Caki2 (cell line): ENCODE measurements around the gene NOS1AP. TPM values are rescaled to one million over a fixed set of nuclear protein-coding genes. Genes with fewer than 3 reads are reported as not detected.
A peak's percentile ranks its signal among the peaks of the same experiment; 100 is the strongest.

ENCODE experiments used
- DNase-seq: peaks from one replicate; pipeline ENCODE4 v3.0.0-alpha.2; 2015; ENCODE audit warnings: low read depth
- in situ Hi-C: cut with HindIII; loops from 2 replicates; pipeline ENCODE4 v1.10.0; 2016; ENCODE audit warnings: low sequenced_read_pairs, low pct_unique_long_range_greater_than_20kb, mixed read lengths
- total RNA-seq: library from RNA; depleted of rRNA; stranded (reverse); fragments of >200 nt; shearing (Covaris generic); gene quantifications from 2 replicates; pipeline ENCODE4 v1.2.3, GENCODE V29; 2014; ENCODE audit warnings: low replicate concordance

NOS1AP gene
- total RNA-seq, 1 experiment from 2014 or later, result not detected

DNA sequence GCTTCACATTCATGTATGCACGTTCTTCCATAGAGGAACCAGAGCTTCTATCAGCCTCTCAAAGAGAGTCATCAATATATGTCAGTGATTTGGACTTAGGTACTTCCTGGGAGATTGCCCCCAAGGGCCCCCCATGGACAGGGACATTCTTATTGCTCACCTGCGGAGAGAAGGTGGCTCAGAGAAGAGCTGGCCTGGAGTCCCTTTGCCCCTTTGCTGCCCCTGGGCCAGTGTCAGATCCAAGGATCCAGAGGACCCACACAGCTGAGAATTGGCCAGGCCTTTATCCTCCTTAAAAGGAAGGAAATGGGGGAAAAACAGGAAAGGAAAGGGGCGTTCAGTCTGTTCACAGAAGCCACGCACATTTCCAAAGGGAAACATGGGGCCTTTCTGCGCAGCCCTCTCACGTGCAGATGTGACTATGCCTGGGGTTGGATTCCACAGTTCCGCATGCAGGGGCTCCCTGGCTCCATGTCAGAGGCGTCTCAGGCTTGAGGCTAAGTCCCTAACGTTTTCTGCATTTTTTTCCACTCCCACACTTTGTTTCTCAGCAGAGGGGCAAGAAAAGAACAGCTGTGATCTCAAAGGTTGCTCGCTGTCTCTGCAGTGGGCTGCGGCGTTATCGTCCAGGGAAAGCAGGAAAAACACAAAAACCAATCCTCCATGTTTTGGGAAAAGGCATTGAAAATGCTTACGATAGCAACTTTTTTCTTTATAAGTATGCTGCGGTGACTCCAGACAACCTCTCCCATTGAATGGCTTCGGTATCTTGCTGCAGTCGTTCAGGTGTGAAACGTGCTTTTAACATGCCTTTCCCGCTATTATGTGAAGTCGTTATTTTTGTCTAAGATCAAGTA, 318.0 kb downstream of the NOS1AP start:
- no peak for DNase-seq
- in situ Hi-C loops, result no loop called here

DNA sequence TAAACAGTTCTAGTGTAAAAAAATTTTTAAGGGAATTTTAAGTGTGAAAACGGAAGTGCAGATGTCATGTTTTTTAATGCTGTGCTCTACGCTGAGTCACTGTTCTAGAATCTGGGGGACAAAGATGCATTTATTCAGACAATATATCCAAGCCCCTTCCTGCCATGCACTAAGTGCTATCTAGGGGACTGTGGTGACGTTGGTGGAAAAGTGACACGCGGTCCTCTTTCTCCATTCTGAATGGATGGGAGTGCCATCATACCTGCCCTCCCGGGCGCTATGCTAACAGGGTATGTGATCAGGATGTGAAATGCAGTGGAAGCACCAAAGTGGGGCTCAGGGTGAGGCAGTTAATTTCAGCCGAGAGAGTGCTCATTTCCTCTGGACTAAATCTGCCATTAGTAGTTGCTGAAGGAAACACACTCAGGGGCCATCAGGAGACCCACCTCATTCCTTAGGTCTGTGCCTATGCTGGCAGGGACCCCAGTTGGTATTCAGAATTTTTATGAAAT, 318.6 kb downstream of the NOS1AP start:
- no peak for DNase-seq
- in situ Hi-C loops, result no loop called here

DNA sequence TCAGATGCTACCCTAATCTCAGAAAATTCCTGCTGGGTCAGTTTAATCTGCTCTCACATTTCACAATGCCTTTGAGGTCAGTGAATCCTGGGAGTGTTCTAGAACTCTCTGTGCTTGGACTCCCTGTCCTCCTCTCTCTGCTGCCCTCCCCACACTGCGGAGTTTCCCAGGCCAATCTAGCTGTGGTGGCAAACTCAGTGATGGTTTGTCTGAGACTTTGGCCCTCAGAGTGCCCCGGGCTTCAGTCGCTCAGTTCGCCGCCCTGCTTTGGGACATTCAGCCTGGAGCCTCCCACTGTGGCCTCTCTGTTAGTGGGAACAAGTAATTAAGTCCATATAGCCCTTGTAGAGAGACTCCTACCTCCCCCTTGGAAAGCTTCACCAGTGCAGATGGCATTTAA, 319.1 kb downstream of the NOS1AP start:
- DNase-seq, result no peak
- in situ Hi-C loops, result no loop called here

DNA sequence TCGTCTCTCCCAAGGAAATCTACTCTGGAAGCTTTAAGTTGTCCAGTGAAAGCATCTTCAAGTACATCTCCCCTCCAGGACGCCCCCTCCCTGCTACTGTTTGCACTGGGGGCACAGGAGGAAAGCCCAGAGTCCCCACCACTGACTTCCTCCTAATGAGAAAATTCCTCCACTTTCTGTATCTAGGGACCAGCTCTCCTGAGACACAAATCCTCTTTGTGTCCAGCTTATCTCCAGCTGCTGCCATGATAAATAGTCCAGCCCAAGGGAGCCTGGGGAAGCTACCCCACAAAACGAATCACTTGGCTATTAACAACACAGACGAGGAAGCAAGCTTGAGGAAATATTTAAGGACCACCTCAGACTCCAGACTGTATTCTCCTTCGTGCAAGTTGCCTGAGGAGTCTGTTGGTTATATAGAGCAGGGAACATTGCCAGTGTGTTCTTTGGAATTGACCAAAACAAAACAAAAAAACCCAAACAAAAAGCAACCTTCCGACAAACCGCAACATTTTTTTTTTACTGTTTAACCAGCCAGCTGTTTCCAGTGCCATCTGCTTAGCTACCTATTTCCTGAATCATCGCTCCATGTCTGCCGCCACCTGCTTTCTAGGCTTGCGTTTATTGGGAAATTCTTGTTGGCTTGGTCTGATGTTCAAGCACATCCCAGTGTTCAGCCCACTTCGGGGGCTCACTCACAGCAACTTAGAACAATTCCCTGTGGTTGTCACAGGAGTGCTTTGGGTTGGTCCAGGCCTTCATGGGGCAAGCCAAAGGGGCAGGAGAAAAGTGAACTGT, 319.7 kb downstream of the NOS1AP start:
- peak; percentile 78 for DNase-seq
- in situ Hi-C loops, result no loop called here

DNA sequence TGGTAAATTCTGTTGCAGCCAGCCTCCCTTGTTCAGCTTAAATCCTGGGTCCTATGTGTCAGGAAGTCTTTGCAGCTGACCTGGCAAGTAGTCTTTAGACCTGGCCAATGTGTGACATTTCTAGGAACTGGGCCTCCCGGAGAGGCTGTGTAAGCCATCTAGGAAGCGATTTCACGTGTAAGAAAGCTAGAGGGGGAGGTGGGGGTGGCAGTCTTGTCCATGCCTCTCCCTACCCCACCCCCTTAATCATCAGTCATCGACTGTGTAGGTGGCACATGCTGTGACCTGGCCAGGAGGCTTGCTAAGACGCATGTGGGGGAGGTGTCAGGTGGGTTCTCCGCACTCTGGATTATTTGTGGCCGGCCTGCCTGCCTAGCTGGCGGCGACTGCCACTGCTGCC, 320.5 kb downstream of the NOS1AP start:
- in situ Hi-C loops, result no loop called here
- no peak for DNase-seq

DNA sequence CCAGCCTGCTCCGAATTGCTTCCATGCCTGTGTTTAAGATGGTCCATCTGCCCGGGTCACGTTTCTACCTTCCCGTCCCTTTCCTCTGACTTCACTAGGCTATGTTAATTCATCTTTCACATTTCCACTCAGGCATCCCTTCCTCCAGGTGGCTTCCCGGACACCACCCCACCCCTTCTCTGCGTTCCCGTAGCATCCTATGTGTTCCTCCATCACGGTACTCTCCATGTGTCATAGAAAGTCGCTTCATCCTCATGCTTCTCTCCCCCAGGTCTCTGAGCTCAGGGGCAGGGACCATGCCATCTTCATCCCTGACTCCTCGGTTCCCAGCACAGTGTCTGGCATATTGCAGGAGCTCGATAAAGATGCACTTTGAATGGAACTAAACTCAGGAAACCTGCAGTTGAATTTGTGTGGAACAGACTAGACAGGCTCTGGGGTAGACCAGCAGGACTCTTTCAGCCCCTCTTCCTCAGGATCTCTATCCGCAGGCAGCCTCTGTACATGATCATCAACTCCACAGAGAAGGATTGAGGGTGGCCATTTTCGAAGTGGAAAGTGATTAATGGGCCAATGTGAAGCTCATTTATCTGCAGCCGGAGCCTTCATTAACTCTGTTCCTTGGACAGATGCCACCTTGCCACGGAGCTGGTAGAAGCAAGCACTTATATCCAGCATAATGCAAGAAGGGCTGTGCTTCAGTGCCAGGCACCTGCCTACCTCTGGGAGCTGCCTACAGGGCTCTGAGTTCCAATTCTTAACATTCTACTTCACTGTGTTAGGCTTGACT, 321.1 kb downstream of the NOS1AP start:
- no peak for DNase-seq
- in situ Hi-C loops, result no loop called here

DNA sequence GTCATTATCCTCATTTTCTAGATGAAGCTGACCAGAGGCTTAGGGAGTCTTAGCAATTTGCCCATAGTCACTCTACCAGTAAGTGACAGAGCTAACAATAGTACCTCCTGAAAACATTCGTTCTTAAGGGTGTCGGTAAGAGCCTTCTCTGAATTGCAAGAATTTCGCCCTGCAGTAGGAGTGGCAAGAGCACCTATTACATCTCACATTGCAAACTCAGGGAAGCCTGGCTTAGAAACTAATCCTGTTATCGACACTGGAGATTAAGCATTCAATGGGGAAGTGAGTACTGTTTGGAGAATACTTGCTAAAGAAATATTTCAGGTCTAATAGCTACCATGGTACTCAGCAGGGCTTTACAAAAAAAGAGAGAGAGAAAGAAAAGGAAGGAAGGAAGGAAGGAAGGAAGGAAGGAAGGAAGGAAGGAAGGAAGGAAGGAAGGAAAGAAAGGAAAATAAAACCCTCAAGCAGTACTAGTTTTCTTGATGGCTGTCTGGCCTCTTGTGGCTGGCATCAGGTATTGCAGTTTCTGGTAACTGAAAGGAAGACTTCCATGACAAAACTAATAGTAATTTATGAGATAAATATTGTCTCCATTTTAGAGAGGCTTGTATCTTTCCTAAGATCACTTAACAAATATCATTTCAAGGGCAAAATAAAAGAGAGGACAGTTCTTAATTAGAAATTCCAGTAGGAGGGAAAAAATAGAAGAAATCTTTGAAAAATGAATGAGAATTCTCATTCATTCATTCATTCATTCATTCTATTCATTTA, 322.5 kb downstream of the NOS1AP start:
- DNase-seq, result no peak
- in situ Hi-C loops, result no loop called here

DNA sequence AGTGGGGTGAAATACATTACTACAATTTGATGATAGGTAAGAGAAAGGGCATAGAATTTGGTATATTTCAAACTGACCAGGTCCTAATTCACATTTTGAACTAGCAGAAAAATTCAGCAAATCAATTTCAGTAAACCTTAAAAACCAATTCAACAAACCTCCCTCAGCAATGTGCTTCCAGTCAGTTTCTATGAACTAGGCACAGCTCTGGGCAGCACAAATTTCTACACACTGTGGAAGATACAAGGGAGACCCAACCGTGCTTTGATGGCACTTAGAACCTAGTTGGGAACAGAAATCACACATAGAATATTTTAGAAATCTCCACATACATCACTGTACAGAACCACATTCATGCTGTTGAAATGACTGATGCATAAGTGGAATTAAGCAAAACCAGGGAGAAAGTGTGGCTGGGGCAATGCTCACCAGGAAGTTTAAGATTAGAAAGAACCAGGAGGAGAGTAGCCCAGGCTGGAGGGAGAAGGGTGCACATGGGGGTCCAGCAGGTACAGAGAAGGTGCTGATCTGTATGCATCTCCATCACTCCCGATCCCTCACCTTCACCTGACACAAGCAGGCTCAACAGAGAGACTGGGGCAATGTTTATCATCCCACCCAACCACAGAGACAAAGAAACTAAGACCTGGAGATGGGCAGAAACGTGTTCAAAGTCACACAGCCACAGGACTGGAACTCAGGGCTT, 326.9 kb downstream of the NOS1AP start:
- in situ Hi-C loops, result no loop called here
- DNase-seq, result no peak

DNA sequence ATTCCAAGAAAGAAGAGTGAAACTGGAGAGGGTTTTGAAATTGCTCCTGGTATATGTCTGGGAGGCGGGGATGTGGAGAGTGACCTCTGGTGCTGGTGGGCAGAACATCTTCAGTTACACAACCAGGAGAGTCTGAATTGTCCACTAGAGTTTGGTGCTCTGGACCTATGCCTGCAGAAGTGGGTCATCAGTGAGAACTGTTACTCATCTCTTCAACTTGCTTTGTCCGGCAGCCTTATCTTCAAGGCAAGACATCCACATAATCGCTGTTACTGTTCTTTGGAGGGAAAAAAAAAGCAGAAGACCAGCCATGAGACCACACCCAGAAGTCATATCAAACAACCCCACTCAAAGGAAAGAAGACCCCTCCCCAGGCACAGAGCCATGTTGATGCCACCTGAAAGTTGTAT, 327.6 kb downstream of the NOS1AP start:
- in situ Hi-C loops, result no loop called here

DNA sequence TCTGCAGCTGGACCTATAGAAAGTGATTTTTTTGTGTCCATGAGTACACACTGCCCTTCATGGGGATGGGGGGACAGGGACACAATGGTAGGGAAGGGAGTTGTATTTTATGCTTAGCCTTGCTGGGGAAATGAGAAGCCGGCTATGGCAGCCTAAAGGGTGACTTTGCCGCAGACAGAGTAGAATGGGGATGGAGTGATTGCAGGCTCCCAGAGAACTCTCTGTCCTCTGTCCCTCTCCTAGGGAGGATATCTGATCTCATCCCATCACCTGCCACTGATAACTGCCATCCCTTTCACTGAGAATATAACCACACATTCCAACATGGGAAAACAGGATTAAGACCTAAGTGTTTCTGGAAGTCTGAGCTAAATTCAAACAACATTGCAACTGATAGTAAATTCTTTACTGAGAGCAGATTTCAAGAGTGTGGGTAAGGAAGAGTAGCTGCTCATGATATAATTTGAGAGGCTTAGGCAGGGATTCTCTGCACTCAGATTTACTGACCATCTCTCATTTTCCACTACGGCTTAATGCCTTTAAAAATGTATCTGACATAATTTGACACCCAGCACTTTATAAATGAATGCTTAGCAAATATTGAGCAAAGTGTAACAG, 328.6 kb downstream of the NOS1AP start:
- DNase-seq, result no peak
- in situ Hi-C loops, result no loop called here

More for the DNA sequence above, 327.6 kb downstream of the NOS1AP start:
- no peak for DNase-seq

DNA sequence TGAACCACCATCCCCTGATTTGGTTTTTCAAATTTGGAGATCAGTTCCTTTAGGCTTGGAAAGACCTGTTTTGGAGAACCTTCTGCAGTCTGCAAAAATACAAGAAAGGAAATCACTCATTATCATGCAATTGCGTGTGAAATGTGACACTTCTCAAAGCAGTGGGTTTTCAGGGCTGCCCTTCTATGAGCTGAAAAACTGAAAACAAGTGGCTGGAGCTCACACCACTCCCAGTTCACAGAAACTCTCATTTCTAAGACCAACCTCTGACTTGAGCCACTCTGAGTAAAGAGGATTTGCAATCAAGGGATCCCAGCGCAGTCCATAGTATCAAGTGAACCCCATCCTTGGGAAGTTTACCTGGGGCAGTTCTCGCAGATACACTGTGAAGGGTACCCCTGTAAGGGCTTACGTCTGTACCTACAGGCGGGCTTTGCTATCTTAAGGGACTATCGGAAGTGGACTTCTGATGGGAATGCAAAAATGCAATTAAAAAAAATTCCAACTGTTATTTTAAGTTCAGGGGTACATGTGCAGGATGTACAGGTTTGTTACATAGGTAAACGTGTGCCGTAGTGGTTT, 329.6 kb downstream of the NOS1AP start:
- DNase-seq, result no peak
- in situ Hi-C loops, result no loop called here

DNA sequence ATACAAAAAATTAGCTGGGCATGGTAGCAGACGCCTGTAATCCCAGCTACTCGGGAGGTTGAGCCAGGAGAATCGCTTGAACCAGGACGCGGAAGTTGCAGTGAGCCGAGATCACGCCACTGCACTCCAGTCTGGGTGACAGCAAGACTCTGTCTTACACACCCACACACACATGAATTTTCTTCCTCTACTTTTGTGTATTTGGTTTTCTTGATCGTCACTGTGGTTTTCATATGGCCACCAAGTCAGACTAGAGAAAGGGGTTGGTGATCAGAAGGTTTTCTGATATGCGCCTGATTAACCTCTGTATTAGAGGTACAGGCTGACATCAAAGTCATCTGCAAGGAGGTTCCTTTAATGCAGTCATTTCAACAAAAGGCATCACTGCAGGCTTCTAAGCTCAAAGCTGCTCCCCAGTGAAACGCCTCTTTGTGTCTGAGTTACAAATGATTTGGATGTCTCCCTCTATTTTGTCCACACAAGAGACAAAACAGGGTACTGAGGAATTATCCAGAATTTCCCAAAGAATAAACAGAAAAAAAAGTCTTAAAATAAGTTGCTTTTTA, 331.4 kb downstream of the NOS1AP start:
- in situ Hi-C loops, result no loop called here
- no peak for DNase-seq

DNA sequence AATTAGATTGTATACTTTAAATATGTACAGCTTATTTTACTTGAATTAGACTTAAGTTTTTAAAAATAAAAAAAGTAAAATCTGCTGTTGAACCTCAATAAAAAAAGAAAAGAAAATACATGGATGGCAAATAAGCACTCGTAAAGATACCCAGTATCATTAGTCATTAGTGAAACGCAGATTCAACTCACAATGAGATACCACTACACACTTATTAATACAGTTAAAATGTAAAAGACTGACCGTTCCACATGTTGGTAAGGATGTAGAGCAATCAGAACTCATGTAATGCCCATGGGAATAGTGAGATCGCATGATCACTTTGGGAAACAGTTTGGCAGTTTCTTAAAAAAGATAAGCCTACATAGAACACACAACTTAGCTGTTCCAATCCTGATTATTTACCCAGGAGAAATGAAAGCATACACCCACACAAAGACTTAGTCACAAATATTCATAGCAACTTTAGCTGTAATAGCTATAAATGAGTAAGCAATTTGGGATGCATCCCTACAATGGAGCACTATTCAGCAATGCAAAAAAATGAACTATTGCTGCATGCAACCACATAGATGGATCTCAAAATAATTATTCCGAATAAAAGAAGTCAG, 335.2 kb downstream of the NOS1AP start:
- DNase-seq, result no peak
- in situ Hi-C loops, result no loop called here

DNA sequence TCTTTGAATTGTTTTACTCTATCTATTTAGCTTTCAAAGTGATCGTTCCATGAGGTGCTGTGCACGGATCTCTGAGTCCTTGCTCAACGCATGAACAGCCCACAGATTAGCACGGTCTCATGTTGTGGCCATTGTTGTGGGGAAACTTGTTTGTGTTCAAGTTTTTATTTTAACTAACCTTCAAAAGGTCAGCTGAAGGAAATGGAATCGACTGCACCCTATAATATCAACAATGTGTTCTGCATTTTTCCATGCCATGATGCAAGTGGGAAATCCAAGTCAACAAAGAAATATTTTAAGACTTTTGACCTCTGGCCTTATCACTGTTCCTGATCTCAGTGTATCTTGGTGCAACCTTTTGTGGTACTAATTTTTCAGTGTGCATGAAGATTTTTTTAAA, 336.3 kb downstream of the NOS1AP start:
- no peak for DNase-seq
- in situ Hi-C loops, result no loop called here

DNA sequence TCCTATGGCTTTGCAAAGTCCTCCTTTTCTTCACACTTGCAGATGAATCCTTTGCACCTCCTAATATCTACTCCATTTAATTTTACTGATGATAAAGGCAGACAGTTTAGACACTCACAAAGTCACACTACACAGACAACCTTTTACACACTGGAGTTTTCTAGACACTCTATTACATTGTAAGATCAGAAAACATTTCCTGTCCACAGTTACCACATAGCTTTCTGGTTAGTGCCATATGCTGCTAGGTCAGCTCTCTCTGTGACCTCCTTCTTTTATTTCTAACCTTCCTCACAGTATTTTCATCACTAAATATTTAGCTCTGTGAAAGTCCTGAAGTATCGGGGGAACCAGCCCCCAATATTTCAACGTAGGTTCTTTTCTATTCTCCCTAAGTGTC, 337.3 kb downstream of the NOS1AP start:
- in situ Hi-C loops, result no loop called here

DNA sequence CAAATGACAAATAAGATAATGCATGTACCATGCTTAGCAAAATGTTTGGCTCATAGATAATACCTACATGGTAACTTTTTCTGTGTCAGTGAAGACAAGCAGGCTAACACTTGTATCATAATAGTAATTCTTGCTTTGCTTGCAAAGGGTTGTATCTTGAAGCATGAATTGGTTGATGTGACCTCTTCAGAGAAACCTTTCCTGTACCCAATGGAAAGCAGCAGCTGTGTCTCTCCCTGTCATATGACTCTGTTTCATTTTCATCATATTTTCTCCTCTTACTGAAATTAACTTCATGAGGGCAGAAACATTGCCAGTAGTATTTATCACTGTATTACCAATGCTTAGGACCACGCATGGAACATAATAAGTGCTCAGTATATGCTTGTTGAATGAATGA, 338.0 kb downstream of the NOS1AP start:
- in situ Hi-C loops, result no loop called here
- no peak for DNase-seq

More for the DNA sequence above, 337.3 kb downstream of the NOS1AP start:
- no peak for DNase-seq
